Erythroblast (primary cell): ENCODE data around the gene TMEM63A.

ENCODE experiments used
- GATA1 ChIP-seq: IDR thresholded peaks from 2 replicates; pipeline ENCODE4 v1.6.1; 2011; ENCODE audit warnings: low read depth, mild to moderate bottlenecking, control low read depth, low read length, moderate library complexity
- POLR2A ChIP-seq: IDR thresholded peaks from 2 replicates; pipeline ENCODE4 v1.6.1; 2011; ENCODE audit warnings: mild to moderate bottlenecking, low read length

- no peak for TF ChIP-seq POLR2A
- no peak for TF ChIP-seq GATA1
Measured at GRCh38 chr1:225844236-225845061, 37.7 kb downstream of the TMEM63A start.
